AG09319 (cell line): ENCODE measurements around the gene ZFR2.

Experiments
- DNase-seq: peaks from one replicate; pipeline ENCODE4 v3.0.0-alpha.2; 2010; ENCODE audit warnings: low read depth; ENCODE audit errors: extremely low read depth
- TF ChIP-seq, protein P1 (sequence below): IDR thresholded peaks from 2 replicates; pipeline ENCODE4 v1.5.1; 2011; ENCODE audit warnings: low read depth, mild to moderate bottlenecking, inconsistent platforms, low read length, moderate library complexity

The ZFR2 gene

DNA sequence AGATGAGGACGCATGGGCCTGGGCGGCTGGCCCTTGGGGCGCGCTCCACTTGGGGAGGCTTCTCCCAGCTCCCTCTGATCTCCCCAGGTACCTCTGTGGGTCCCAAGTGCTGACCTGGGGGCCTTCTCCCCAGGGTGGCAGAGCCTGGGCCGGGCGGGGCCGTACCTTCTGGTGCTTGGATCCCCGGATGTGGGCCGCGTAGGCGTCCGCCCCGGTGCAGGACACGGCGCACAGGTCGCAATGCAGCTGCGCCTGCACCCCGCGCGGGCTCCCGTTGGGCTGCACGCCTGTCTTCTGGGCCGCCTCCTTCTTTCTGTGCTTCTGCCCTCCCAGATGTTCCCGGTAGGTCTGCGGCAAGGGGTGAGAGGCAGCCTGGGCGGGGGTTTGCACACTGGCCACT, 41.5 kb downstream of the ZFR2 start:
- TF ChIP-seq, protein P1, sequence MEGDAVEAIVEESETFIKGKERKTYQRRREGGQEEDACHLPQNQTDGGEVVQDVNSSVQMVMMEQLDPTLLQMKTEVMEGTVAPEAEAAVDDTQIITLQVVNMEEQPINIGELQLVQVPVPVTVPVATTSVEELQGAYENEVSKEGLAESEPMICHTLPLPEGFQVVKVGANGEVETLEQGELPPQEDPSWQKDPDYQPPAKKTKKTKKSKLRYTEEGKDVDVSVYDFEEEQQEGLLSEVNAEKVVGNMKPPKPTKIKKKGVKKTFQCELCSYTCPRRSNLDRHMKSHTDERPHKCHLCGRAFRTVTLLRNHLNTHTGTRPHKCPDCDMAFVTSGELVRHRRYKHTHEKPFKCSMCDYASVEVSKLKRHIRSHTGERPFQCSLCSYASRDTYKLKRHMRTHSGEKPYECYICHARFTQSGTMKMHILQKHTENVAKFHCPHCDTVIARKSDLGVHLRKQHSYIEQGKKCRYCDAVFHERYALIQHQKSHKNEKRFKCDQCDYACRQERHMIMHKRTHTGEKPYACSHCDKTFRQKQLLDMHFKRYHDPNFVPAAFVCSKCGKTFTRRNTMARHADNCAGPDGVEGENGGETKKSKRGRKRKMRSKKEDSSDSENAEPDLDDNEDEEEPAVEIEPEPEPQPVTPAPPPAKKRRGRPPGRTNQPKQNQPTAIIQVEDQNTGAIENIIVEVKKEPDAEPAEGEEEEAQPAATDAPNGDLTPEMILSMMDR: no peak
- no peak for DNase-seq

DNA sequence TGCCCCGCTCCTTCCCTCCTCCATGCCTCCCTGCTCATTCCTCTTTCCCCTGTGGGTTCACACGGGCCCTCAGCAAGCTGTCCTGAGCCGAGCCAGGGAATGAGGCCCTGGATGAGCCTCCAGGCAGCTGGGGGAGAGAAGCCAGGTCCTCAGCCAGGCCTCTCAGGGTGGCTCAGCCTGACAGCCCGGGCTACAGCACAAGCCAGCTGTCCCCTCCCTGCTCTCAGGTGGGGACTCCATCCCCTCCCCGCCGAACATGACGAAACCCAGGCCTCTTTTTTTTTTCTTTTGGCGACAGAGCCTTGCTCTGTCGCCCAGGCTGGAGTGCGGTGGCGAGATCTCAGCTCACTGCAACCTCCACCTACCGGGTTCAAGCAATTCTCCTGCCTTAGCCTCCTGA, 42.7 kb downstream of the ZFR2 start:
- no peak for DNase-seq
- TF ChIP-seq, protein P1: no peak

DNA sequence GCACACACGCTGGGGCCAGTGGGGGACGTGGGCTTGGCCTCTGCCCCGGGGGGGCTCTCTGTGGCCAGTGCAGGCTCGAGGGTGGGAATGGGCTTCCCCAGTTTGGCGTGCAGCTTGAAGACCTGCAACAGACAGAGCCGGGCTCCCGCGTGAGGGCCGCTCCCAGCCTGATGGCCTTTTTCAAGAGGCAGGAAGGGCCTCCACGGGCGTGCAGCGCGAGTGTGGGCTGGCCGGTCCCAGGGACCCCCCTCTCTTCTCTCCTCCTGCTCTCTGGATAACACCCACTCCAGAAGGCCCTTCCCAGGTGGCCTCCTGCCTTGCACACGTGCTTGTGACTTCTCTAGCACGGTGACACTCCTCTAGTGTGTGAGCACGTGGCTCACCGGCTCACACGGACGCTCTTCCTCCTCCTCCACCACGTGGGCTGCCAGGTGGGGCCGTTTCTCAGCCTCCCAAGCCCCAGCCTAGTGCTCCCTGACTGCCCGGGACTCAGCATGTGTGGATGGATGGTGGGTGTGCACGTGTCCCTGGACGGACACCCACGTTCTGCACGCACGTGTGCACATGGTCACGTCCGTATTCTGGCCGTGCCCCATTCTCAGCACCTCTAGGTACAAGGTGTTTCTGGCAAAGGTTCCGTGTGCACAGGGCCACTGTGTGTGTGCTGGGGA, 43.4 kb downstream of the ZFR2 start:
- TF ChIP-seq, protein P1: no peak
- DNase-seq: no peak

DNA sequence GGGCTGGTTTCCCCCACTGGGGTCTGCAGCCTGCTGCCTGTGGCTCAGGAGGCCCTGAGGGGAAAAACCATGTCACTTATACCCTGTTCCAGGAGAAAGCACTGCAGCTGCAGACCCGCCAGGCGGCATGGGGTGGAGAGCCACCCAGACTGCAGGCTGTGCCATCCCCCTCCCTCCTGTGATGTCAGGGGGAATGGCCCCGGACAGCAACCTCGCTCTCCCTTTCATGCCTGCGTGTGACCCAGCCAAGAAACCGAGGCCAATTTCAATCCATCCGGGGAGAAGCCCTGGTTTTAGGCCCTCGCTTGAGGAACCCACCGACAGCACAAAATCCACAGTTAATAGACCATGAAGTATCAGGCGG, 45.5 kb downstream of the ZFR2 start:
- no peak for DNase-seq
- TF ChIP-seq, protein P1: no peak

DNA sequence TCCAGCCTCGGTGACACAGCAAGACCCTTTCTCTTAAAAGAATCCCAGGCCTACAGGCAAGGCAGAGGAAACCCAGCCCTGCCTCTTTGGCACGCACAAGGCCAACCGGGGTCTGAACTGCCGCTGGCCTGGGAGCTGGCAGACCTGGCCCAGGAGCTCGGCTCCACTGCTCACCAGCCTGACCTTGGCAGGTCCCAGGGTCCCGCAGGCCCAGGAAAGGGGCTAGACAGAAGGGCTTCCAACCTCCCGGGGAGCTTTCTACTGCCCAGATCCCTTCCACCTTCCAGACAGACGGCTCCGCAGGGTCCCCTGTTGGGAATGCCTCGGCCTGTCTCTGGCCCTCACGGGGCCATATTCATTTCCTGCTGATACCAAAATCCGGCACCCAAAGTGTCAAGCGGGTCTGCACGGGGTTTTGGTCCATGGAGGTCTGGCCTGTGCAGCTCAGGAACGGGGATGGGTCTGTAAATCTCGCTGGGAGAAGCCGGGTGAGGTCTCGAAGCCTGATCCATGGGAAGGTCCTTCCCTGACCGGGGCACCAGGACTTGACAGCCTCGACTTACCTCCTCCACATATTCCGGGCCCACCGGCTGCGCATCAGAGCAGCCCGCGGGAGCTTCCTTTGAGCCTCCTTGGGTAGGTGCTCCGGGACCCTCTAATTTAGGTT, 46.0 kb downstream of the ZFR2 start:
- TF ChIP-seq, protein P1: no peak
- no peak for DNase-seq

DNA sequence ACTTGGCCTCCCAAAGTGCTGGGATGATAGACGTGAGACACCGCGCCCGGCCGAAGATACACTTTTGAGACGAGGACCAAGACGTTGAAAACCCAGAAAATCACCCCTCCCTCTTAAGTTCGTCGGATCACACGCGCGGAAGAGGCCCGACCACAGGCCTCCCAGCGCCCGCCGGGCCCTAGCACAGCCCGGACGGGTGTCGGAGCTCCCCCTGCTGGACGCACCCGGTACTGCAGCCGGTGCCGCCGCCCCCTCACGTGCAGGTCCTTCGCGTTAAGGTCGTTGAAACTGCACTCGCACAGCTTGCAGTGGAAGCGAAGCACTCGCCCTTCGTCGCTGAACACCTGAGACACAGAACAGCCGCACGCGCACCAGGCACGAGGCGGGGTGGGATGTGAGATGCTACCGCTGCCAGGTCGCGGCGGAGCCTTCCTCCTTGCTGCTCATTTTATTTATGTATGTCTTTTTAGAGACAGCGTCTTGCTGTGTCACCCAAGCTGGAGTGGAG, 46.9 kb downstream of the ZFR2 start:
- no peak for DNase-seq
- TF ChIP-seq, protein P1: peak; percentile 97

DNA sequence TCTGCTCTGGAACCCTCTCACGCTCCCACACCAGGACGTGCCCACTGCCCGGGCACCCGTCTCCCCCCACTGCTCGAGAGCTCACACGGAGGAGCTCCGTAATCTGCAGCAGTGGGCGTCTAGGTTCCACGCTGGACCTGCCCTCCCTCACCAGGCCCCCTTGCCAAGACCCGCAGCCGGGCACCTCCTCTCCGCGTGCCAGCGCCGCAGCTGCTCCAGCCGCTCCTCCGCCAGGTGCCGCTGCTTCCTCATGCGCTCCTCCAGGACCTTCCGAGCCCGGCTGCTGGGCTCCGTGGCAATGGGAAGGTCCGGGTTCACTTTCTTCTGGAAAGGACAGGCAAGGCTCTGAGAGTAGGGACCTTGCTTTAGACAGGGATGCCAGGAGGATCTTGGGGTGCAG, 47.7 kb downstream of the ZFR2 start:
- TF ChIP-seq, protein P1: no peak
- DNase-seq: no peak
